ENCODE data around the gene GOLGA8J. TPM values are rescaled to one million over a fixed set of nuclear protein-coding genes. Genes with fewer than 3 reads are reported as not detected.

Gene GOLGA8J
- total RNA-seq, 1 experiment from 2014 or later, result not detected

- intact Hi-C loops (cut with micrococcal nuclease), result no loop called here
- H3K4me2 ChIP-seq (ENCODE audit: low read length), result no peak overlapping the region
- H3K9me3 ChIP-seq (ENCODE audit: control insufficient read depth in 1 of 2, insufficient read depth in 1 of 2, low read depth in 1 of 2, low read length in 2 of 2), result no peaks in the 10 kb centered on the region
- ChIA-PET POLR2A (no interaction called here), RAD21 (ENCODE audit: low non-redundant PET in 1 of 2, low total read pairs in 2 of 2, uncharacterized antibody in 2 of 2, unreplicated experiment in 2 of 2) (interaction anchor here in 1 of 2 experiments (0.6 kb wide), 1 partner anchor 50 kb away, joined by 4 read pairs; no protein-coding TSS in a partner anchor), CTCF (interaction anchor here (0.7 kb wide), 1 partner anchor 428 kb away, joined by 3 read pairs; no protein-coding TSS in a partner anchor)
- TF ChIP-seq ATF3 (IDR thresholded peaks at IDR 0.05) (no peak), CTCF (IDR thresholded peaks at IDR 0.05 in 2 of 3, conservative IDR thresholded peaks at IDR 0.05 in 1 of 3; ENCODE audit: borderline replicate concordance in 1 of 3, insufficient read depth in 1 of 3, low read depth in 2 of 3, low read length in 2 of 3) (no peak), EGR1 (IDR thresholded peaks at IDR 0.05; ENCODE audit: low read depth) (no peak), POLR2A (IDR thresholded peaks at IDR 0.05; ENCODE audit: borderline replicate concordance, extremely low read depth, insufficient read depth, insufficient read length) (no peak), SP1 (IDR thresholded peaks at IDR 0.05; ENCODE audit: low read depth) (no peak), CBX3 (IDR thresholded peaks at IDR 0.05; ENCODE audit: low read depth) (no peak), YY1 (IDR thresholded peaks at IDR 0.05; ENCODE audit: extremely low read depth, insufficient replicate concordance, low read depth, low read length) (no peak), EZH2phosphoT487 (IDR thresholded peaks at IDR 0.05; ENCODE audit: borderline replicate concordance) (no peak), FOSL1 (IDR thresholded peaks at IDR 0.05; ENCODE audit: low read depth) (no peak), ZBTB33 (IDR thresholded peaks at IDR 0.05; ENCODE audit: extremely low read depth, insufficient replicate concordance, low read length) (no peak), POLR2AphosphoS5 (IDR thresholded peaks at IDR 0.05; ENCODE audit: low read depth, low read length) (no peak), MAX (IDR thresholded peaks at IDR 0.05) (no peak), RAD21 (IDR thresholded peaks at IDR 0.05; ENCODE audit: low read depth) (no peak), SRF (IDR thresholded peaks at IDR 0.05; ENCODE audit: low read depth) (no peak), REST (IDR thresholded peaks at IDR 0.05; ENCODE audit: low read depth) (no peak), ZFX (IDR thresholded peaks at IDR 0.05) (no peak), EZH2 (IDR thresholded peaks at IDR 0.05) (no peak)
- BruUV-seq (replicated peaks), result no TSS peak
- no peaks in the 10 kb centered on the region for H3K27me3 ChIP-seq (ENCODE audit: insufficient read depth, low read length)
- no peaks in the 10 kb centered on the region for H4K20me1 ChIP-seq (ENCODE audit: insufficient read depth)
- no peak overlapping the region for H3K9ac ChIP-seq (ENCODE audit: low read length)
- no peaks in the 10 kb centered on the region for H3K36me3 ChIP-seq (ENCODE audit: control insufficient read depth in 1 of 2, insufficient read depth in 2 of 2, low read length in 2 of 2)
- H3K79me2 ChIP-seq (ENCODE audit: insufficient read depth, low read length), result no peaks in the 10 kb centered on the region
- H3K4me3 ChIP-seq (replicated peaks in 1 of 2; ENCODE audit: low read depth in 1 of 2, low read length in 2 of 2), result no peak overlapping the region
- no peaks in the 10 kb centered on the region for H3K4me1 ChIP-seq (ENCODE audit: control insufficient read depth in 1 of 2, insufficient read depth in 2 of 2, low read length in 2 of 2)
- ATAC-seq (no peak), DNase-seq (ENCODE audit: low read depth, low spot score) (no peak)
- no peak overlapping the region for H2AFZ ChIP-seq (ENCODE audit: low read depth, low read length, poor library complexity, severe bottlenecking)
- no peak overlapping the region for H3K27ac ChIP-seq (ENCODE audit: low read depth, low read length)
- H3K9me2 ChIP-seq (ENCODE audit: insufficient read depth), result no peaks in the 10 kb centered on the region
These were observed 40.9 kb upstream of the GOLGA8J start for GRCh38 chr15:30041868-30042267.

All from HCT116 (cell line).